Skeletal muscle satellite cell (primary cell): Measurements from ENCODE around the gene CRIM1.

ENCODE experiments used
- H3K27me3 ChIP-seq: 2 replicates; pipeline ENCODE4 v1.7.0; 2013; ENCODE audit warnings: low read length; ENCODE audit not compliant: control insufficient read depth, insufficient read depth
- H3K36me3 ChIP-seq: 2 replicates; pipeline ENCODE4 v1.7.0; 2013; ENCODE audit warnings: mild to moderate bottlenecking, control low read depth, low read length; ENCODE audit not compliant: insufficient read depth
- H3K4me1 ChIP-seq: 2 replicates; pipeline ENCODE4 v1.7.0; 2013; ENCODE audit warnings: low read length; ENCODE audit not compliant: control insufficient read depth, insufficient read depth
- H3K4me2 ChIP-seq: 2 replicates; pipeline ENCODE4 v1.7.0; 2013; ENCODE audit warnings: mild to moderate bottlenecking, low read length
- H3K4me3 ChIP-seq: 2 replicates; pipeline ENCODE4 v1.7.0; 2013; ENCODE audit warnings: low read length
- H3K9ac ChIP-seq: 2 replicates; pipeline ENCODE4 v1.7.0; 2013; ENCODE audit warnings: mild to moderate bottlenecking, low read depth, low read length, moderate library complexity
- H3K9me3 ChIP-seq: replicated peaks from 2 replicates; pipeline ENCODE4 v1.7.0; 2013; ENCODE audit warnings: mild to moderate bottlenecking, control low read depth, low read length

Gene CRIM1

GRCh38 chr2:36374585-36374984 is 19.0 kb downstream of the CRIM1 start:
- no peaks in the 10 kb centered on the region for H3K9me3 ChIP-seq
- peaks cover 48% of the 10 kb centered on the region for H3K36me3 ChIP-seq
- H3K27me3 ChIP-seq, result no peaks in the 10 kb centered on the region
- H3K4me3 ChIP-seq, result no peak overlapping the region
- H3K9ac ChIP-seq, result no peak overlapping the region
- peaks cover 95% of the 10 kb centered on the region for H3K4me1 ChIP-seq
- no peak overlapping the region for H3K4me2 ChIP-seq

GRCh38 chr2:36376319-36376765 is 20.8 kb downstream of the CRIM1 start:
- Histone ChIP-seq H3K4me2 (peak overlapping the region; percentile 5), H3K4me3 (no peak overlapping the region), H3K9me3 (no peaks in the 10 kb centered on the region), H3K9ac (no peak overlapping the region), H3K36me3 (peaks cover 55% of the 10 kb centered on the region), H3K27me3 (no peaks in the 10 kb centered on the region), H3K4me1 (peaks cover 94% of the 10 kb centered on the region)

- H3K4me2 ChIP-seq, result no peak overlapping the region
- no peaks in the 10 kb centered on the region for H3K27me3 ChIP-seq
- peaks cover 88% of the 10 kb centered on the region for H3K4me1 ChIP-seq
- no peaks in the 10 kb centered on the region for H3K9me3 ChIP-seq
- peaks cover 63% of the 10 kb centered on the region for H3K36me3 ChIP-seq
- H3K9ac ChIP-seq, result no peak overlapping the region
- H3K4me3 ChIP-seq, result no peak overlapping the region
Observed at GRCh38 chr2:36376992-36377738, 21.6 kb downstream of the CRIM1 start.

GRCh38 chr2:36379710-36380448 is 24.3 kb downstream of the CRIM1 start:
- Histone ChIP-seq H3K9ac (no peak overlapping the region), H3K4me1 (peaks cover 61% of the 10 kb centered on the region), H3K27me3 (no peaks in the 10 kb centered on the region), H3K4me2 (peak overlapping the region; percentile 15), H3K36me3 (peaks cover 73% of the 10 kb centered on the region), H3K9me3 (no peaks in the 10 kb centered on the region), H3K4me3 (no peak overlapping the region)

GRCh38 chr2:36380624-36381481 is 25.3 kb downstream of the CRIM1 start:
- H3K4me2 ChIP-seq, result no peak overlapping the region
- peaks cover 79% of the 10 kb centered on the region for H3K36me3 ChIP-seq
- peaks cover 52% of the 10 kb centered on the region for H3K4me1 ChIP-seq
- no peaks in the 10 kb centered on the region for H3K9me3 ChIP-seq
- H3K27me3 ChIP-seq, result no peaks in the 10 kb centered on the region
- no peak overlapping the region for H3K4me3 ChIP-seq
- no peak overlapping the region for H3K9ac ChIP-seq

GRCh38 chr2:36381993-36382392 is 26.4 kb downstream of the CRIM1 start:
- Histone ChIP-seq H3K4me1 (peaks cover 44% of the 10 kb centered on the region), H3K9me3 (no peaks in the 10 kb centered on the region), H3K9ac (no peak overlapping the region), H3K4me2 (no peak overlapping the region), H3K4me3 (no peak overlapping the region), H3K36me3 (peaks cover 74% of the 10 kb centered on the region), H3K27me3 (no peaks in the 10 kb centered on the region)

GRCh38 chr2:36382472-36382871 is 26.9 kb downstream of the CRIM1 start:
- Histone ChIP-seq H3K4me2 (no peak overlapping the region), H3K27me3 (no peaks in the 10 kb centered on the region), H3K9me3 (no peaks in the 10 kb centered on the region), H3K4me1 (peaks cover 44% of the 10 kb centered on the region), H3K4me3 (no peak overlapping the region), H3K9ac (no peak overlapping the region), H3K36me3 (peaks cover 70% of the 10 kb centered on the region)

GRCh38 chr2:36383726-36384125 is 28.1 kb downstream of the CRIM1 start:
- peaks cover 59% of the 10 kb centered on the region for H3K36me3 ChIP-seq
- no peak overlapping the region for H3K9ac ChIP-seq
- H3K4me2 ChIP-seq, result no peak overlapping the region
- no peaks in the 10 kb centered on the region for H3K27me3 ChIP-seq
- peaks cover 46% of the 10 kb centered on the region for H3K4me1 ChIP-seq
- no peak overlapping the region for H3K4me3 ChIP-seq
- no peaks in the 10 kb centered on the region for H3K9me3 ChIP-seq

GRCh38 chr2:36384454-36384853 is 28.9 kb downstream of the CRIM1 start:
- no peak overlapping the region for H3K4me3 ChIP-seq
- H3K9ac ChIP-seq, result no peak overlapping the region
- H3K4me2 ChIP-seq, result no peak overlapping the region
- no peaks in the 10 kb centered on the region for H3K9me3 ChIP-seq
- H3K36me3 ChIP-seq, result peaks cover 55% of the 10 kb centered on the region
- no peaks in the 10 kb centered on the region for H3K27me3 ChIP-seq
- peaks cover 46% of the 10 kb centered on the region for H3K4me1 ChIP-seq

GRCh38 chr2:36385603-36386002 is 30.0 kb downstream of the CRIM1 start:
- Histone ChIP-seq H3K36me3 (peaks cover 56% of the 10 kb centered on the region), H3K27me3 (no peaks in the 10 kb centered on the region), H3K4me2 (no peak overlapping the region), H3K4me1 (peaks cover 47% of the 10 kb centered on the region), H3K9me3 (no peaks in the 10 kb centered on the region), H3K4me3 (no peak overlapping the region), H3K9ac (no peak overlapping the region)

- no peak overlapping the region for H3K9ac ChIP-seq
- no peaks in the 10 kb centered on the region for H3K27me3 ChIP-seq
- H3K4me1 ChIP-seq, result peaks cover 37% of the 10 kb centered on the region
- peak overlapping the region; percentile 23 for H3K4me2 ChIP-seq
- H3K4me3 ChIP-seq, result no peak overlapping the region
- peaks cover 46% of the 10 kb centered on the region for H3K36me3 ChIP-seq
- H3K9me3 ChIP-seq, result no peaks in the 10 kb centered on the region
Observed at GRCh38 chr2:36387258-36387916, 31.8 kb downstream of the CRIM1 start.
